Measurements from ENCODE around the gene GRPEL2. TPM values are rescaled to one million over a fixed set of nuclear protein-coding genes. Genes with fewer than 3 reads are reported as not detected.

GRPEL2 gene, protein sequence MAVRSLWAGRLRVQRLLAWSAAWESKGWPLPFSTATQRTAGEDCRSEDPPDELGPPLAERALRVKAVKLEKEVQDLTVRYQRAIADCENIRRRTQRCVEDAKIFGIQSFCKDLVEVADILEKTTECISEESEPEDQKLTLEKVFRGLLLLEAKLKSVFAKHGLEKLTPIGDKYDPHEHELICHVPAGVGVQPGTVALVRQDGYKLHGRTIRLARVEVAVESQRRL
- 66.9 and 88.0 TPM in 2 replicates for total RNA-seq

DNA sequence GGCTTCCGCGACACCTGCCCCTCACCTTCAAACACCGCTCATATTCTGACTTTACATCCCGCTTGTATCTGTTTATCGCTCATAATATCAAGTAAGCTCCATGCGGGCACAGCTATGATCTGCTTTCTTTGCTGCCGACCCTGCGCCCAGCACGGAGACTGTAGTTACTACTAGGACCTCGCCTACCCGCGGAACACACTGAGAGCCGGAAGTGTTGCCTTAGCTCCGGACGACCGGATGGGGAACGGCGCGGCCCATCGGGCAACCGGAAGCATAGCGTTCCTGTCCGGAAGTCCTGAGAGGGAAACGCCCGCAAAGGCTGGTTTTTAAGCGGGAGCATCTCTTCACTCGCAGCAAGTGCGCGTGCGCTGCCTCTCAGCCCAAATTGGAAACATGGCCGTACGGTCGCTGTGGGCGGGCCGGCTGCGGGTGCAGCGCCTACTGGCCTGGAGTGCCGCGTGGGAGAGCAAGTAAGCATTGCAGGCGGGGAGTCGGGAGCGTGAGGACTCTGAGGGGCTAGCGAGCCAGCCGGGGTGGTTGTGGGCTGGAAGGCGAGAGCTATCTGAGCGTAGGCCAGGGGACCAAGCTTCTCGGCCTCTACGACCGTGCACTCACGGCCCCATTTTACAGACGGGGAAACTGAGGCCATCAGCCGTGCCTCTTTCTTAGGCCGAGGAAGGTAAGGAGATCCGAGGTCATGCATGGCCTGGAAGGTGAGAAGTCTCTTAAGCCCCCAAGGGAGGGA lies at the start of gene GRPEL2:
Gene GRPEL2 (plus strand): TSS at position 353 of the 745 bp plus-strand sequence. CDS start 41 bp downstream, at position 394.

DNA sequence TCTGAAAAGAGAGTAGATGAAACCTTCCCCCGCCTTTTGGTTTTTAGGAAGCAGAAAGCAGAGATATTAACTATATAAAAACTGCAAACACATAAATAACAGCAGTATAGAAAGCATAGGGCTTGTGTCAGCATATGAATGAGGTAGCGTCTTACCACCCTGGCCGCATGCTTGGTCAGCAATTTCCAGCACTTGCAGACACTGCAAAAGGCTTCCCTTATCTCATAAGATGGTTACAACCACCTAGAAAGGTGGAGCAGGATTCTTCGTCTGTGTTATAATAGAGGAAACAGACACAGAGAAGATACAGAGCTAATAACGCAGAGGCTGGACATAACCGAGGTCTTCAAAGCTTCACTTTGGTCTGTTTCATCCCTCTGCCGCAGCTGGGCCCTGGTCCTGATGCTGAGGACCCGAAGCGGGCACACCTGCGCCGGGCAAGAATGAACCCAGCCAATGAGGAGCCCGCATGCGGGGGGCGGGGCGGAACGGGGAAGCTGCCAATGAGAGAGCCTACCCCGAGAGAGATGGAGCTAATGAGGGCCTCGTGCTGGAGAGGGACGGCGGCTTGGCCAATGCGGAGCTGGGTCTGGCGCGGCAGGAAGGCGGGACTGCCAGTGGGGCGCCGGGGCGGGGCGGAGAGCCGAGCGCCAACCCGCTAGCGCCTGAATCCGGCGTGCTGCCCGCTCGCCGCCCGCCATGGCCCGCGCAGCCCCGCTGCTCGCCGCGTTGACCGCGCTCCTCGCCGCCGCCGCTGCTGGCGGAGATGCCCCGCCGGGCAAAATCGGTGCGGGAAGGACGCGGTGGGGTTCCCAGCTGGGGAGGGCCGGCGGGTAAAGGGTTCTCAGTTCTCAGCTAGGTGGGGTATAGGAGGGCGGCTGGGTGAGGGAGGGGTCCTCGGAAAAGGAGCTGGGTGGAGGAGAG lies 12.3 kb downstream of the GRPEL2 start, which contains the start of gene PCYOX1L:
Gene PCYOX1L (plus strand): TSS at position 677 of the 924 bp plus-strand sequence. CDS start 23 bp downstream, at position 700.

DNA sequence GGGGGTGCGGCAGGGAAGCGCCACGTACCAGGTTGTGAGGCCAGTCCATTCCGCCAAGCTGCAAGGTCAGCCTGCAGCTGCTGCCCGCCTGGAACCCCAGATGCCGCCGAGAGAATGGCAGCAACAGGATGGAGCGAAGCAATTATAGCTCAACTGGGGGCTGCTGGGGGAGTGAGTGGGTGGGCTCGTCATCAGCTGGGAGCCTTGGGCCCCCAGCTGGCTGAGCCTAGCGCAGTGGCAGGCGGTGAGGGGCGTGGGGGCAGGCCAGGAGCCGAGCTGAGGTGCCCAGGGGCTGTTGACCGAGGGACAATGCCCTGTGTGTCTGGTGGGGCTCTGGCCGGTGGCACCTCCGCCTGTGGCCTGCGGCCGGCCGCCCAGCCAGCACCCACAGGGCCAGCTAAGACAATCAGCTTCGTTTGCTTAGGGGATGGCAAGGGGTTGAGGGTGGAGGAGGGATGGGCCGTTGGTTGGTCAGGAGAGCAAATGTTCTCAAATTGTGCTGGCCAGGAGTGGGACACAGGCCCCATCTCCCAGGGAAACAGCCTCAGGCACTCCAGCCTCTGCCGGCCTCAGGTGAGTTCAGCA lies 34.0 kb downstream of the GRPEL2 start, which contains the start of gene IL17B:
Gene IL17B (minus strand): TSS at position 116 of the 585 bp plus-strand sequence. CDS start 67 bp downstream, at position 49.

Other genes with a start within 250 kb of the GRPEL2 start
- 44.0 and 47.9 TPM in 2 replicates for gene ABLIM3, start 204.0 kb upstream of the GRPEL2 start, total RNA-seq
- gene AFAP1L1, start 73.6 kb upstream of the GRPEL2 start, total RNA-seq = 102 and 142 TPM in 2 replicates
- gene PCYOX1L, start 12.5 kb downstream of the GRPEL2 start, total RNA-seq = 12.1 and 14.3 TPM in 2 replicates
- not detected in 2 replicates for gene IL17B, start 33.8 kb downstream of the GRPEL2 start, total RNA-seq
- 452 and 495 TPM in 2 replicates for gene CSNK1A1, start 205.9 kb downstream of the GRPEL2 start, total RNA-seq
- gene ARHGEF37, start 236.0 kb downstream of the GRPEL2 start, total RNA-seq = 8.0 TPM in 2 replicates